Upper lobe of right lung (tissue), 1 donor: Measurements from ENCODE around the gene APCDD1L. TPM values are rescaled to one million over a fixed set of nuclear protein-coding genes. Genes with fewer than 3 reads are reported as not detected.

Experiments used
- ATAC-seq: fragments of 200-7000 bp; cut with Tn5 transposase; one replicate; pipeline ENCODE4 v1.9.1; 2020; ENCODE audit warnings: mild to moderate bottlenecking, moderate library complexity
- DNase-seq: peaks from one replicate; pipeline ENCODE4 v3.0.0-alpha.2; 2020
- H3K27ac ChIP-seq: fragments of 200-600 bp; one replicate; pipeline ENCODE4 v1.8.0; 2022
- H3K27me3 ChIP-seq: fragments of 200-600 bp; one replicate; pipeline ENCODE4 v1.8.0; 2022; ENCODE audit warnings: mild to moderate bottlenecking
- H3K36me3 ChIP-seq: fragments of 200-600 bp; one replicate; pipeline ENCODE4 v1.8.0; 2022
- H3K4me1 ChIP-seq: fragments of 200-600 bp; one replicate; pipeline ENCODE4 v1.8.0; 2022
- H3K4me3 ChIP-seq: fragments of 200-600 bp; one replicate; pipeline ENCODE4 v1.8.0; 2022; ENCODE audit warnings: mild to moderate bottlenecking
- H3K9me3 ChIP-seq: fragments of 200-600 bp; one replicate; pipeline ENCODE4 v1.8.0; 2022
- CTCF ChIP-seq: fragments of 200-600 bp; IDR thresholded peaks from one replicate; pipeline ENCODE4 v1.8.0; 2022; ENCODE audit warnings: antibody characterized with exemption
- intact Hi-C: fragments of 100-400 bp; cut with DNase I; formaldehyde crosslinking; loops from one replicate; pipeline ENCODE4 v1.11.0; 2022
- total RNA-seq: library from RNA; stranded (reverse); fragmentation: NEBNext Ultra II Directional; extraction: Animal tissue kit (Norgen Biotek cat#: 25700); gene quantifications from one replicate; pipeline ENCODE4 v1.2.1, GENCODE V29; 2021
- donor health status: DM: no; HTN: yes; CAD: no; lungs with severe emphysema.

The APCDD1L gene
- total RNA-seq, 1 donor from 2014 or later, result not detected

- Histone ChIP-seq H3K27me3 (no peaks in the 10 kb centered on the region), H3K9me3 (no peaks in the 10 kb centered on the region), H3K27ac (no peak overlapping the region), H3K4me3 (no peak overlapping the region), H3K4me1 (no peaks in the 10 kb centered on the region), H3K36me3 (no peaks in the 10 kb centered on the region)
- intact Hi-C loops, result no loop called here
- DNase-seq (no peak), ATAC-seq (no peak)
- TF ChIP-seq CTCF, result no peak
These were observed 34.5 kb downstream of the APCDD1L start for GRCh38 chr20:58480551-58481336.

- TF ChIP-seq CTCF, result no peak
- Histone ChIP-seq H3K36me3 (no peaks in the 10 kb centered on the region), H3K4me1 (no peaks in the 10 kb centered on the region), H3K4me3 (no peak overlapping the region), H3K9me3 (no peaks in the 10 kb centered on the region), H3K27me3 (no peaks in the 10 kb centered on the region), H3K27ac (no peak overlapping the region)
- no peak for ATAC-seq
- no peak for DNase-seq
- intact Hi-C loops, result no loop called here
These were observed 35.3 kb downstream of the APCDD1L start for GRCh38 chr20:58479726-58480440.

GRCh38 chr20:58478141-58478805, 36.9 kb downstream of the APCDD1L start:
- DNase-seq (no peak), ATAC-seq (no peak)
- intact Hi-C loops, result no loop called here
- Histone ChIP-seq H3K4me3 (no peak overlapping the region), H3K36me3 (no peaks in the 10 kb centered on the region), H3K9me3 (no peaks in the 10 kb centered on the region), H3K4me1 (no peaks in the 10 kb centered on the region), H3K27ac (no peak overlapping the region), H3K27me3 (no peaks in the 10 kb centered on the region)
- no peak for TF ChIP-seq CTCF

- Histone ChIP-seq H3K4me3 (no peak overlapping the region), H3K27ac (no peak overlapping the region), H3K9me3 (no peaks in the 10 kb centered on the region), H3K4me1 (no peaks in the 10 kb centered on the region), H3K36me3 (no peaks in the 10 kb centered on the region), H3K27me3 (no peaks in the 10 kb centered on the region)
- no peak for TF ChIP-seq CTCF
- intact Hi-C loops, result no loop called here
- ATAC-seq, result no peak
- DNase-seq, result no peak
These were observed 39.7 kb downstream of the APCDD1L start for GRCh38 chr20:58475466-58475865.

- no peak overlapping the region for H3K4me3 ChIP-seq
- H3K27me3 ChIP-seq, result no peaks in the 10 kb centered on the region
- no peak overlapping the region for H3K27ac ChIP-seq
- TF ChIP-seq CTCF, result no peak
- DNase-seq, result no peak
- ATAC-seq, result no peak
- H3K4me1 ChIP-seq, result no peaks in the 10 kb centered on the region
- intact Hi-C loops, result no loop called here
- no peaks in the 10 kb centered on the region for H3K9me3 ChIP-seq
- no peaks in the 10 kb centered on the region for H3K36me3 ChIP-seq
These were observed 41.5 kb downstream of the APCDD1L start for GRCh38 chr20:58473453-58474425.
